ELR (cell line): ENCODE measurements around the gene OVOL1.
"Not testable (repeated sequence)": the region's sequence is repeated elsewhere in the genome, so short reads cannot be mapped to it uniquely, and the experiment has no call there.

Experiments
- DNase-seq: peaks from one replicate; pipeline ENCODE4 v3.0.0-alpha.2; 2015; ENCODE audit warnings: low read depth

The OVOL1 gene

DNA sequence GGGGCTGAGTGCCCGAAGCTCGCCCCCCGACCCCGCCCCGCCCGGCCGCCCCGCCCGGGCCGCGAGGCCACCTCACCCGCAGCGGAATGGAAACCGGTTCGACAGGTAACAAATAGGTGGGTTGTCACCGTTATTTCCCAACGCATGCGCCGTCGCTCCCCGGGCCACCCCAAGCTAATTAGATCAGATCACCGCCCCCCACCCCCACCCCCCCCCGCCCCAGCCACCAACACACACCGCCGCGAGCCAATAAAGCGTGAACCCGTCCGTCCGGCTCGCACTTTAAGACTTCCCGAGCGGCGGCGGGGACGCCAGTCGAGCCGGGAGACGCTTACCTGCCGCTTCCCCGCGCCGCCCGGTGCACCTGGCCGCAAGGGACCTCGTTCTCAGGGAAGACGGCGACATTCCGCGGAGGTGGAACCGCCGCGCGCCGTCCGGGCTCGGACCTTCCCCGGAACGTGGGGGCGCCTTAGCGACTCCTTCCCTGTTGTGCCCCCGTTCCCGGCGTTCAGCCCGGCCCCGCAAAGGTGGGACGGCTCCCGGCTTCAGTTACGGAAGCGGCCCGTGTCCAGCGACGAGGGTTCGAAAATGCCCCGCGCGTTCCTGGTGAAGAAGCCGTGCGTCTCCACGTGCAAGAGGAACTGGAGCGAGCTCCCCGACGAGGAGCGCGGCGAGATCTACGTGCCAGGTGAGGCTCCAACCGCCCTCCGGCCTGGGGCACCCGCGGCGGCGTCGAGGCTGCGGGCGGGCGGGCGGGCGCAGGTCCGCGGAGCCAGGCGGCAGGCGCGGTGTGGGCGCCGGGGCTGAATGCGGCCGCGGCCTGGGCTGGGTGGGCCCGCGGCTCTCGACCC lies at the start of gene OVOL1:
TSS of gene OVOL1 (plus strand) at position 278 of the 851 bp plus-strand sequence. CDS start at position 589, 311 bp downstream.
- DNase-seq, result no peak

DNA sequence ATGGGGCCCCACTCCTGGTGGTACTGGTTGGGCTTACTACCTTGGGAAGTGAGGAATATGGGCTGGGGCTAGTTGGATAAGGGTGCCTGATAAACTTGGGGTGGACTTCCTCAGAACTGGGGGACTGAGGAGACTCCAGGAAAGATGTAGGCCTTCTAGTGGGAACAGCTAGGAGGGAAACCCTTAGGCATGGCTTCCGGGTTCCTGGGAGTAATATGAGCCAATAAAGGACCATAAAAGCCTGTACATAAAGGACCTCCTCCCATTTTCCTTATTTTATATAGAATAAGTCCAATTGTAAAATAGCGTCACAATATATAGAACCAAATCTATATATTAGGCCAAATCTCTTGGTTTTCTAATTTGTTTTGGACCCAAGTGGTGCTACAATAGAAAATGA lies 47.8 kb upstream of the OVOL1 start:
- no peak for DNase-seq

DNA sequence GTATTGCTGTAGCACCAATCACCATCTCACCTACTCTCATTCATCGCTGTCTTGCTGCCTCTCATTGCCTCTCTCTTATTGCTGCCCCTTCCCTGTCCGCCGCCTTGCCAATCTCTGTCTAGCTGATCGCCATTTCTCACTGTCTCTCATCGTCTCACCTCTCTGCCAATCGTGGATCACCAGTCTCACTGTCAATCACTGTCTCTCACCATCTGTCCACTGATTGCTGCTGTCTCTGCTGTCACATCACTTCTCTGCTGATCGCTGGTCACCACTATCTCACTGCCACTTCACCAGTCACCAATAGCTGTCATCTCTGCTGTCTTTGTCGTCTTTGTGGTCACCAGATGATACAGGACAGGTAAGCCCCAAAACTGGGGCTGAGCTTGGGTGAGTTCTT lies 45.7 kb upstream of the OVOL1 start:
- DNase-seq, result no peak

DNA sequence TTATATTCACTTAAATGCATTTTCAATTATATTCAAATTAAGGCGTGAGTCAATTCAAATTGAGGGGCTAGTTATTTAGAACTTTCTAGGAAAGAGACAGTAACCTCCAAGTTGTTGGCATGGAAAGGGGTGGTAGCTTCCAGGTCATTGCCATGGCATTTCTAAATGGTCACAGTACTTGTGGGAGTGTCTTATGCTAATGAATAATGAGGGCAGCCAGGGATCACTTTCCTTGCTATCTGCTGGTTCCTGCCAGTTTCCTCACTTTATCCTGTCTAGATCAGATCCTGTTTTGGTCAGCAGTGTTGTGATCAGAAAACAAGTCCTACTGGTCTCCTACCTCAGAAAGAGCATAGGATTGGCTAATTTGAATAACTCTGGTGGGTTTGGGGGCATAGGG lies 44.5 kb upstream of the OVOL1 start:
- DNase-seq, result no peak

DNA sequence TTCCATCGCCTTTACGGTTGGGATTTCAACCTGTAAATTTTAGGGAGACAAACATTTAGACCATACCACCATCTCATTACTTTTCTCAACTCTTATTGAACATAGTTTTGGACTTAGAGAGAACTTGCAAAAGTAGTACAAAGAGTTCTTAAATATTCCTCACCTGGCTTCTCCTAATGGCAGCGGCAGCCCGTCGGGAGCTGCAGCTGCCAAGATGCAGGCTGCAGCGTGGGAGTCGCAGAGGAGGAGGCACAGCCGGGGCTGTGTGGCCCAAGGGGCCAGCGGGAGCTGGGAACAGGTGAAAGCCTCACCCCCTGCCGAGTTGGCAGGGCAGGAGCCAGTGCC lies 43.2 kb upstream of the OVOL1 start:
- DNase-seq, result no peak

DNA sequence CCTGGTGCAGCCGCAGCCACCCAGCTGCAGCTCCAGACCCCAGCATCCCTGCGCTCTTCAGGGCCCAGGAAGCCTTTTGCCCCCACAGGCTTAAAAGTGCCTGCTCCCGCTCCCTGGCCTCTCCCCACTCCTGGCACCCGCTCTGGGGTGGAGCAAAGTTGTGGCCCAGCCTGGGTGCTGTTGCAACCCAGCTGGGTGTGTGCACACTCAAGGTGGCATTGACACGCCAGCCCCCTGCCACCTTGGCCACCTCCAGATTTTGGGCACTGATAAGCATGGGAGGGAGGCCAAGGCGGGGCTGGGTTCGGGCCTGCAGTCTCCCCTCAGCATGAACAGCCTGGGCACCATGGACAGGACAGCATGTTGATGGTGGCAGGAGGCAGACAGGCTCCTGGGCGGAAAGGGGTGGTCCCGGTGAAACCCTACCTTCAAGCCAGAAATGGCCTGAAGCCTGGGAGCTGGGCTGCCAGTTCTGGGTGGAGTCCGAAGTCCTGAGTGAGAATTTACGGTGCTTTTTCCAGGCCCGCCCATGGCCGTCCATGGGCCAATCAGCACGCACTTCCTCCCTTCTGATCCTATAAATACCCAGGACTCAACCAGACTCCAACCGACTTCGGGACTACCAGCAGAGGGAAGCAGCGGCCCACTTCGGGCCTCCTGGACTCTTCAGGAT lies 42.7 kb upstream of the OVOL1 start:
- DNase-seq, result peak; percentile 50

DNA sequence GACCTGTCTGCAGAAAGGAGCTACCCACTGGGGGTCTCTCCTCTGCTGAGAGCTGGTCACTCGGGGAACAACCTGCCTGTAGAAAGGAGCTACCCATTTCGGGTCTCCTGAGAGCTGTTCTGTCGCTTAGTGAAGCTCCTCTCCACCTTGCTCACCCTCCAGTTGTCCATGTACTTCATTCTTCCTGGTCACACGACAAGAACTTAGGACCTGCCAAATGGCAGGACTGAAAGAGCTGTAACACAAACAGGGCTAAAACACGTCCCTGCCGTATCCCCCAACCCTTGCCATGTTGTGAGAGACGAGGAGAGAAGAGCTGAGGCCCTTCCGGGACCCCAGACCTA lies 42.2 kb upstream of the OVOL1 start:
- DNase-seq, result no peak

DNA sequence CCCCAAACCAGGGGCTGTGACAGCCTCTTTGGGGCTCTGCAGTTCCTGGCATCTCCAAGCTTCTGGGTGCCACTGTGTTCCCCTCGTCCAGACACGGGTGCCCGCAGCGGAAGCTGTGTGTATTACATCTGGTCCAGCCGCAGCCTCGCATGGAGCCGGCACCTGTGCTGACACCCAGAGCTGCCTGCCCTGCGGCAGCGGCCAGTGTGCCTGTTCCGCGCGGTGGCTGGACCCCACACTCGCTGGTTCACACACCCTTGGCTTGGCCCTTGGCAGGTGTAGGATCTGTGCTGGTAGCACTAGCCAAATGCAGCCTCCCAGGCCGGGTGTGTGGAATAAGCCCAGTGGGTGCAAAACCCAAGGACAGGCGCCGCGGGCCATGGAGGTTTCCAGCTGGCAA lies 41.8 kb upstream of the OVOL1 start:
- DNase-seq, result no peak

DNA sequence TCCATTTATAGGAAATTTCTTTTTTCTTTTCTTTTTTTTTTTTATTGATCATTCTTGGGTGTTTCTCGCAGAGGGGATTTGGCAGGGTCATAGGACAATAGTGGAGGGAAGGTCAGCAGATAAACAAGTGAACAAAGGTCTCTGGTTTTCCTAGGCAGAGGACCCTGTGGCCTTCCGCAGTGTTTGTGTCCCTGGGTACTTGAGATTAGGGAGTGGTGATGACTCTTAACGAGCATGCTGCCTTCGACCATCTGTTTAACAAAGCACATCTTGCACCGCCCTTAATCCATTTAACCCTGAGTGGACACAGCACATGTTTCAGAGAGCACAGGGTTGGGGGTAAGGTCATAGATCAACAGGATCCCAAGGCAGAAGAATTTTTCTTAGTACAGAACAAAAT lies 24.7 kb upstream of the OVOL1 start:
- DNase-seq, result not testable (repeated sequence)

DNA sequence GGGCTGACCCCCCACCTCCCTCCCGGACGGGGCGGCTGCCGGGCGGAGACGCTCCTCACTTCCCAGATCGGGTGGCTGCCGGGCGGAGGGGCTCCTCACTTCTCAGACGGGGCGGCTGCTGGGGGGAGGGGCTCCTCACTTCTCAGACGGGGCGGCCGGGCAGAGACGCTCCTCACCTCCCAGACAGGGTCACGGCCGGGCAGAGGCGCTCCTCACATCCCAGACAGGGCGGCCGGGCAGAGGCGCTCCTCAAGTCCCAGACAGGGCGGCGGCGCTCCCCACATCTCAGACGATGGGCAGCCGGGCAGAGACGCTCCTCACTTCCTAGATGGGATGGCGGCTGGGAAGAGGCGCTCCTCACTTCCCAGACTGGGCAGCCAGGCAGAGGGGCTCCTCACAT lies 24.0 kb upstream of the OVOL1 start:
- not testable (repeated sequence) for DNase-seq

DNA sequence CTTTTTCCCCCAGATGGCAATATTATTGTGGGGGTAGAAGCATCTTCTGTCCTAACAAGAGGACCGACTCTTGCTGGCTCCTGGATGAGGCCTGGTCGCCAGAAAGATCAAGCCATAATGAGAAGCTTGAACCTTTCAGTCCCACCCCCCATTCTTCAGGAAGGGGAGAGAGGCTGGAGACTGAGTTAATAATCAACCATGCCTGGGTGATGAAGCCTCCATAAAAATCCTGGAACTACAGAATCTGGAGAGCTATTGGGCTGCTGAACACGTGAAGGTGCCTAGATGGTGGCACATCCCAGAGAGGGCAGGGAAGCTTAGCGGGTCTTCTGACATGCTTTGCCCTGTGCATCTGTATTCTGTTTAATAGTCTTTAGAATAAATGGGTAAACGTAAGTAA lies 22.4 kb upstream of the OVOL1 start:
- no peak for DNase-seq

DNA sequence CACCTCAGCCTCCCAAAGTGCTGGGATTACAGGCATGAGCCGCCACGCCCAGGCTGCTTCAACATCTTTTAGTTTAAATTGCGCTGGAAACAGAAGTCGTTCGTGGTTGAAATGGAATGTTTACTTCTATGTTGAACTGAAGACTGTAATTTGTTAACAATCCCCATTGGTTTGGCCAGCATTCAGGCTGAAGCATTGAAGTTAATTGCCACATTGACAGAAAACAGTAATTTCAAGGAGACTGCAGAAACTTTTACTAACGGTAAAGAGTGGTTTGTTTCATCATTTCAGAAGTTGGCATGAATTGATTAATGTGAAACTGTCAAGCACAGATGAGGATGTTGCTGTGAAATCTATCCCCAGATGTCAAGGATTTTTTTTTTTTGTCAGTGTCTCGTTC lies 20.3 kb upstream of the OVOL1 start:
- no peak for DNase-seq

DNA sequence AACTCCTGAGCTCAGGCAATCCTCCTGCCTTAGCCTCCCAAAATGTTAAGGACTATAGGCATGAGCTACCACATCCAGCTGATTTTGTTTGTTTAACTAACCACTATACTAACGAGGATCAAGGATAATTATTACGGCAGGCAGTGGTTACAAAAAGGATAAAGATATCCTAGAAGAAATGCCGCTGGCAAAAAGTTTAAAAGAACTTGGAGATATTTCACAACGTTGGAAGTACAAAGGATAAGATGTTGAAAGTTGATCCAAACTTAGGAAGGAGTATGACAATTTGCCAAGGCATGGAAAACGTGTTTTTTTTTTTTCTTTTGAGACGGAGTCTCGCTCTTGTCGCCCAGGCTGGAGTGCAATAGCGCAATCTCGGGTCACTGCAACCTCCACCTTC lies 19.5 kb upstream of the OVOL1 start:
- no peak for DNase-seq

DNA sequence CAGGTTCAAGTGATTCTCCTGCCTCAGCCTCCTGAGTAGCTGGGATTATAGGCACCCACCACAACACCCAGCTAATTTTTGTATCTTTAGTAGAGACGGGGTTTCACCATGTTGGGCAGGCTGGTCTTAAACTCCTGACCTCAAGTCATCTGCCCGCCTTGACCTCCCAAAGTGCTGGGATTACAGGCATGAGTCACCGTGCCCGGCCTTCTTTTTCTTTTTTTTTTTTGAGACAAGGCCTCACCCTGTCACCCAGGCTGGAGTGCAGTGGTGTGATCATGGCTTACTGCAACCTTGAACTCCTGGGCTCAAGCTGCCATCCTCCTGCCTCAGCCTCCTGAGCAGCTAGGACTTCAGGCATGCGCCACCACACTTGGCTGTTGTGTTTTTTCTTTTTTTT lies 19.1 kb upstream of the OVOL1 start:
- DNase-seq, result not testable (repeated sequence)

DNA sequence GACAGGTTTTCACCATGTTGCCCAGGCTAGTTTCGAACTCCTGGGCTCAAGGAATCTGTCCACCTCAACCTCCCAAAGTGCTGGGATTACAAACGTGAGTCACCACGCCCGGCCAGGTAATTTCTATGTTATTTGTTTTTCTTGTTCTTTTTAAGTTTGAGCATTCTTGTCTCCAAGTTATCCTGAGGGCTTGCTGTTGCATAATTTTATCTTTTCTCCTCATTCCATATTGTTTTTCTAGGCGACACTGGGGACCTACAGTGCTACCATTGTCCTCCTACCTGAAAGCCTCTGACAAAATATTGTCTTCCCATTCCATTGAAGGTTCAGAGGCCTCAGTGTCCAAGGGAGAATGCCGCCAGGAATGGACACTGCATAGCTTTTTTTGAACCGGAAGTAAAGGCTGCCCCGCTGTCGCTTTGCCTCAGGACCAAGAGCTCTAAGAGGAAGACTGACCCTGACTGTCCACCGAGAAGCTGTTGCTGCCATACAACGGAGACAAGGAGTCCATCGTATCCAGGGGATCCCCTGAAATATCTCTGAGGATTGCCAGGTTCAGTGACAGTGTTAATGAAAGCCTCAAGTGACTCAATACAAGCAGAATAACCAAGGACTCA lies 15.8 kb upstream of the OVOL1 start:
- no peak for DNase-seq

DNA sequence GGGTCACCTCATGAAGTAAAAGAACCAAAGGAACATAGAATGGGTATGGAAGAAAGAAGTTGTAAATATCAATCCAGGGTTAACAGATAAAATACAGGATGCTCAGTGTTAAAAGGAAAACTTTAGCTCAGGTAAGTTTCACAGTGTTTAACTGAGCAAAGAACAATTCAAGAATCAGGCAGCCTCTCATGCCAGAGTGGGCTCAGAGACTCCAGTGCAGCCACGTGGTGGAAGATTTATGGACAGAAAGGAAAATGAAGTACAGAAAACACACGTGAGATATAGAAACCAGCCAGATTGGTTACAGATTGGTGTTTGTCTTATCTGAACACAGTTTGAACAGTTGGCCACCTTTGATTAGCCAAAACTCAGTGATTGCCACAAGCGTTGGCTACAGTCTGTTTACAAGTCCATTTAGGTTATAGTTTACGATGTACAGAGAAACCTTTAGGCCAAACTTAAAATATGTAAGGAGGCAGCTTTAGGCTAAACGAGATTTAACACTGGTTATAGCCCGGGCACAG lies 15.2 kb upstream of the OVOL1 start:
- no peak for DNase-seq

DNA sequence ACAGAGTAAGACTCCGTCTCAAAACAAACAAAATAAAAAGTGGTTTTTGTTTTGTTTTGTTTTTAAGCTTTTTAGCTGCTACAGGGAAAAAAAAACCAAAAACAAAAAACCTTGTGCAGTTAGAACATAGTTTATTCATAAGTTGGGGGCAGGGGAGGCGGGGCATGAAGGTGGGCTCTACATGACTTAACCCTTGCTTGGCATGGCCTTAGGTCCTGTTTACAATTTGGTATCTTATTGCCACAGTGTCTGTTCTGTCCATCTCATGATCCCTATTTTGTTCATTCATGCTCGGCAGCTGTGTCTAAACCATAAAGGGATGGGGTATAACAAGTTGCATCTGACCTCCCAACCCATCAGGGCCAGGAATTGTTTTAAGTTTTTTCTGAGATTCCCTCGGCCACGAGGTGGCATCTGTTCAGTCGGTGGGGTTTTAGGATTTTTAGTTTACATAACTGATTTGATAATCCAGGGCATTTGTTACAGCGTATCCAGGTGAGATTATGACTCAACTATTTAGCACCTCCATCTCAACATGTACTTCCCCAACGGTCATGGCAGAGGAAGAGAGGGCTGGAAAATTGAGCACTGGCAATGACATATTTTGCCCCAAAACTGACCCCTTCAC lies 13.0 kb upstream of the OVOL1 start:
- no peak for DNase-seq

DNA sequence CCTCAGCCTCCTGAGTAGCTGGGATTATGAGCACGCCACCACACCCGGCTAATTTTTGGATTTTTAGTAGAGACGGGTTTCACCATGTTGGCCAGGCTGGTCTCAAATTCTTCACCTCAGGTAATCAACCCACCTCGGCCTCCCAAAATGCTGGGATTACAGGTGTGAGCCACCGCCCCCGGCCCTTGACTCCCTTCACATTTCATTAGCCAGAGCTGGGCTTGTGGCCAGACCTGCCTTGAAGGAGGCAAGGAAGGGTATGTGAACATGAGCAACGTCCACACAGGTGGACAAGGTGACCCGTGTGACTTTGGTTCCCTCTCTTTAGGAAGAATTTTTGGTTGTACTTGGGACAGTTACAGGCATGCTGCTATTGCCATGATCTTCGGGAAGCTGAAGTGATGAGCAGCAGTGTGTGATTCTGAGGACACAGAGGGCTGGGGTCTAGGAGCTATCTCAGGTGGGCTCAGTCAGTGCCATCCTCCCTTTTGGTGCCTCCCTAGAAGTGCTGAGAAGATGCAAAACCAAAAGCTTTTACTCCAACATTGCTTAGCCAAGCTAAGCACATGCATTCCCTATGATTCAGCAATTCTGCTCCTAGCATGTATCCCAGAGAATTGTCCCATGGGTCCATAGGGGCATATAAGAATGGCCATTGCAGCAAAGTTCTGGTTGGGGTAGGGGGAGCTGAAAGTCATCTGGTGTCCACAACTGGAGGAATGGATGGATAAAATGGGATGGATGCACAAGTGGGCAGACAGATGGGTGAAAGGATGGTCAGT lies 12.1 kb upstream of the OVOL1 start:
- no peak for DNase-seq

DNA sequence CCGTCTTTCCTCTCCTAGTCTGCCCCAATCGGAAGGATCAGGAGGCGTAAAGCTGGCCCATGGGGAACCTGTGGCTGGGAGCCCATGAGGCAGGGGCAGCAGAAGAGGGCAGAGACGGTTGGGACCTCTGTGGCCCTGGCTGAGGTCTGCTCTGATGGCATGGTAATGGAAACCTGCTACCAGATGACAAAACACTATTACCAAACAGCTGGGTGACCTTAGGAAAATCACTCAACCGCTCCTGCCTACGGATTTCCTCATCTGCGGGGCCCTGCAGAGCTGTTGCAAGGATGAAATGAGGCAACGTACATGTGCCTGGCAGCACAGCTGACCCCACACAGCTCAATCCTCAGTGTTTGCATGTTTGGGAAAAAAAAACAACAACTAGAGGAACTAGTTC lies 10.7 kb upstream of the OVOL1 start:
- no peak for DNase-seq

DNA sequence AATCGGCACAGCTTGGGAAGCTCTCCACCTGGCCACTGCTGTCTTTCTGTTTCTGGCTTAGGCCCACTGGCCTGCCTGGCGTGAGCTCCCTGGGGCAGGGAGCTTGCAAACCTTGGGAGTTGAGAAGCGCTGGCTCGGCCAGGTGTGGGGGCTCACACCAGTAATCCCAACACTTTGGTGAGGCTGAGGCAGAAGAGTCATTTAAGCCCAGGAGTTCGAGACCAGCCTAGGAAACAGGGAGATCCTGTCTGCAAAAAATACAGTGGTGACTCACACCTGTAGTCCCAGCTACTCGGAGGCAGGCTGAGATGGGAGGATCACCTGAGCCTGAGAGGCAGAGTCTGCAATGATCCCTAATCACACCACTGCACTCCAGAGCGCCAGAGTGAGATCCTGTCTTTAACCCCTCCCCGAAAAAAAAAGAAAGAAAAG lies 10.1 kb upstream of the OVOL1 start:
- no peak for DNase-seq

DNA sequence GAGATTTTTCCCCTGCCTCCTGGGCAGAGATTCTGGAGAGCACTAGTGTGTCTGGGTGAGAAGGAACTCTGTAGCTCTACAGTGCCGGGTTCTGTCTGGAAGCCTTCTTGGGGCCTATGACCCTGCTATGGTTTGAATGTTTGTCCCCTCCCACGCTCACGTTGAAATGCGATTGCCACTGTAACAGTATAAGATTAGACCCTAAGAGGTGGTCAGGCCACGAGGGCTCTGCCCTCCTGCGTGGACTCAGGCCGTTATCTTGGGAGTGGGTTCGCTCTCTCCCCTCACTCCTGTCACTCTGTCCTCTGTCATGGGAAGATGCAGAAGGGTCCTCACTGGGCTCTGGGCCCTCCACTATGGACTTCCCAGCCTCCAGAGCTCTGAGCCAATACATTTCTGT lies 9.6 kb upstream of the OVOL1 start:
- no peak for DNase-seq

DNA sequence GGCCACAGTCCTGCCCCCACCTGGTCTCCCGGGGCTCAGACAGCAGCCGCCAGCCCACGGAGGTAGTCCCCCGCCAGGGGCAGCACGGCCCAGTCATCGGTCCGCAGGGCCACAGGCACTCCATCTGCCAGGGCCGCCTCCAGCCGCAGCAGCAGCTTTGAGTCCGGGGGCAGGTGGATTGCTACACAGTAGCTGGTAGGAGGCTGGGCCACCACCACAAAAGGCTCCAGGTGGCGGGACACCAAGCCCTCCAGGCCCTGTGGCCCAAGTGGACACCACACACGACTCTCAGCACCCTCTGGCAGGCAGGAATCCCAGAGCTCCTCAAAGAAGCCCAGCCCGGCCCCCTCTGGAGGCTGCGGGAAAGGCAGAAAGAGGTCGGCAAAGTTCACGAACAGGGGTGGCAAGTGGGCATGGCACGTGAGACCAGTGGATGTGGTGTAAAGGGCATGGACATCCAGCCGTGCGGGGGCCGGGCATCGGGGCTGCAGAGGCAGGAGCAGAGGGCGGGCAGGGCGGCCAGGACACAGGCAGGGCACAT lies 9.0 kb upstream of the OVOL1 start:
- DNase-seq, result no peak
